A673 (cell line): ENCODE measurements around the gene MRPS14. TPM values are rescaled to one million over a fixed set of nuclear protein-coding genes. Genes with fewer than 3 reads are reported as not detected.

Experiments used
- BruUV-seq: library from RNA; stranded (reverse); fragments of 400-500 nt; replicated peaks from 2 replicates; lab custom pipeline; 2021; lab: Mats Ljungman, UMichigan
- CTCF ChIA-PET: fragments of 300-600 bp; sonication (Branson Sonifier 250); formaldehyde crosslinking; loops from one replicate; lab custom pipeline; 2022; ENCODE audit warnings: antibody characterized with exemption; lab: Charles Lee
- POLR2A ChIA-PET: fragments of 300-600 bp; sonication (Branson Sonifier 250); formaldehyde crosslinking; loops from one replicate; lab custom pipeline; 2022; ENCODE audit warnings: antibody characterized with exemption; ENCODE audit not compliant: low non-redundant PET; lab: Charles Lee
- DNase-seq: peaks from one replicate; pipeline ENCODE4 v3.0.0-alpha.2; 2015; ENCODE audit warnings: low spot score
- H3K27ac ChIP-seq: fragments of 200-600 bp; sonication (generic); 2 replicates; pipeline ENCODE4 v1.5.1; 2016; ENCODE audit warnings: mixed run types, low read depth, mild to moderate bottlenecking, mixed read lengths, antibody characterized with exemption, low read length; ENCODE audit not compliant: poor library complexity, severe bottlenecking
- H3K27me3 ChIP-seq: fragments of 200-600 bp; sonication (generic); replicated peaks from 2 replicates; pipeline ENCODE4 v1.6.1; 2017; ENCODE audit warnings: mixed run types, low read depth, mild to moderate bottlenecking, mixed read lengths, antibody characterized with exemption, low read length; ENCODE audit not compliant: insufficient read depth, poor library complexity
- H3K36me3 ChIP-seq: fragments of 200-600 bp; sonication (generic); 2 replicates; pipeline ENCODE4 v1.6.1; 2016; ENCODE audit warnings: mixed run types, mild to moderate bottlenecking, mixed read lengths, antibody characterized with exemption, low read length; ENCODE audit not compliant: insufficient read depth, poor library complexity, severe bottlenecking
- H3K4me1 ChIP-seq: fragments of 200-600 bp; sonication (generic); 2 replicates; pipeline ENCODE4 v1.6.1; 2017; ENCODE audit warnings: mixed run types, mild to moderate bottlenecking, mixed read lengths, antibody characterized with exemption, low read length; ENCODE audit not compliant: insufficient read depth, poor library complexity, severe bottlenecking
- H3K4me3 ChIP-seq: fragments of 200-600 bp; sonication (generic); 2 replicates; pipeline ENCODE4 v1.5.1; 2016; ENCODE audit warnings: low read depth, mixed run types, mild to moderate bottlenecking, mixed read lengths, low read length; ENCODE audit not compliant: poor library complexity, severe bottlenecking
- H3K9me3 ChIP-seq: fragments of 200-600 bp; sonication (generic); 2 replicates; pipeline ENCODE4 v1.6.1; 2016; ENCODE audit warnings: mixed run types, low read depth, mild to moderate bottlenecking, mixed read lengths, antibody characterized with exemption, low read length; ENCODE audit not compliant: poor library complexity, severe bottlenecking
- EZH2 ChIP-seq: fragments of 200-600 bp; sonication (generic); IDR thresholded peaks from 2 replicates; pipeline ENCODE4 v1.6.1; 2017; ENCODE audit warnings: borderline replicate concordance, low read depth, mild to moderate bottlenecking, mixed read lengths, antibody characterized with exemption, low read length; ENCODE audit not compliant: poor library complexity, severe bottlenecking
- intact Hi-C: fragments of 100-400 bp; cut with micrococcal nuclease; formaldehyde crosslinking; loops from one replicate; pipeline ENCODE4 v1.10.0; 2022; ENCODE audit not compliant: unreplicated experiment
- total RNA-seq: library from RNA; stranded (reverse); gene quantifications from 2 replicates; pipeline ENCODE4 v1.2.3, GENCODE V29; 2021
- TF ChIP-seq, protein P1 (sequence below): fragments of 300-800, 200-600 bp; sonication (generic); conservative IDR thresholded peaks from 2 replicates; pipeline ENCODE4 v1.5.1; 2017; ENCODE audit warnings: low read depth, mild to moderate bottlenecking, antibody characterized with exemption, low read length, moderate library complexity, mixed read lengths

MRPS14 gene
- total RNA-seq, 1 experiment from 2014 or later = 40.1 TPM

DNA sequence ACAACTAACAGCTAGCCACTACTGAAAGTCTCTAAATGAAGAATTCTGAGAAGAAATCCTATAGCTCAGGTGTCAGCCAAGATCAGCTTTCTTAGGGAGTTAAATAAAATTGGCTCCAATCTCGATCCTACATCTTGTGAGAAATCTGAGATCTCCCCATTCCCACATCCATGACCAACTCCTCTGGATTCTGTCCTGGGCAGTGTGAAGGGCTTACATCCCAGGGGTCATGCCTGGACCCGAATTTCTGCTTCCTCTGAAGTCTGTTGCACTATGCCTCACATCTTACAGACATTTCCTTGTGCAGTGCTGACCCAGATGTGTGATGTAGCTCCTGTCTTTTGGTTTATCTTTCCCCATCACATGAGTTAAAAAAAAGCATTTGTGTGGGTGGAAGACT, 39.6 kb upstream of the MRPS14 start:
- H3K36me3 ChIP-seq = no peaks in the 10 kb centered on the region
- H3K27me3 ChIP-seq = peaks cover 3% of the 10 kb centered on the region
- CTCF ChIA-PET = no interaction called here
- DNase-seq = no peak
- BruUV-seq = no TSS peak
- TF ChIP-seq, protein P1, sequence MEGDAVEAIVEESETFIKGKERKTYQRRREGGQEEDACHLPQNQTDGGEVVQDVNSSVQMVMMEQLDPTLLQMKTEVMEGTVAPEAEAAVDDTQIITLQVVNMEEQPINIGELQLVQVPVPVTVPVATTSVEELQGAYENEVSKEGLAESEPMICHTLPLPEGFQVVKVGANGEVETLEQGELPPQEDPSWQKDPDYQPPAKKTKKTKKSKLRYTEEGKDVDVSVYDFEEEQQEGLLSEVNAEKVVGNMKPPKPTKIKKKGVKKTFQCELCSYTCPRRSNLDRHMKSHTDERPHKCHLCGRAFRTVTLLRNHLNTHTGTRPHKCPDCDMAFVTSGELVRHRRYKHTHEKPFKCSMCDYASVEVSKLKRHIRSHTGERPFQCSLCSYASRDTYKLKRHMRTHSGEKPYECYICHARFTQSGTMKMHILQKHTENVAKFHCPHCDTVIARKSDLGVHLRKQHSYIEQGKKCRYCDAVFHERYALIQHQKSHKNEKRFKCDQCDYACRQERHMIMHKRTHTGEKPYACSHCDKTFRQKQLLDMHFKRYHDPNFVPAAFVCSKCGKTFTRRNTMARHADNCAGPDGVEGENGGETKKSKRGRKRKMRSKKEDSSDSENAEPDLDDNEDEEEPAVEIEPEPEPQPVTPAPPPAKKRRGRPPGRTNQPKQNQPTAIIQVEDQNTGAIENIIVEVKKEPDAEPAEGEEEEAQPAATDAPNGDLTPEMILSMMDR = no peak
- TF ChIP-seq EZH2 = no peak
- POLR2A ChIA-PET = no interaction called here
- intact Hi-C loops = no loop called here
- no peaks in the 10 kb centered on the region for H3K9me3 ChIP-seq
- H3K27ac ChIP-seq = no peak overlapping the region
- no peaks in the 10 kb centered on the region for H3K4me1 ChIP-seq
- H3K4me3 ChIP-seq = no peak overlapping the region

- ChIA-PET CTCF (interaction anchor here (0.6 kb wide), 1 partner anchor 311 kb away, joined by 5 read pairs; no protein-coding TSS in a partner anchor), POLR2A (no interaction called here)
- Histone ChIP-seq H3K36me3 (no peaks in the 10 kb centered on the region), H3K4me1 (no peaks in the 10 kb centered on the region), H3K27ac (no peak overlapping the region), H3K27me3 (peaks cover 3% of the 10 kb centered on the region), H3K4me3 (no peak overlapping the region), H3K9me3 (no peaks in the 10 kb centered on the region)
- no peak for TF ChIP-seq EZH2
- TF ChIP-seq, protein P1 = no peak
- BruUV-seq = no TSS peak
- intact Hi-C loops = no loop called here
- DNase-seq = no peak
Measured at GRCh38 chr1:175062339-175062738, 39.1 kb upstream of the MRPS14 start.

- no peak overlapping the region for H3K4me3 ChIP-seq
- no peaks in the 10 kb centered on the region for H3K9me3 ChIP-seq
- intact Hi-C loops = loop anchor here (5.0 kb wide), 1 partner anchor 893 kb away; no protein-coding TSS in a partner anchor
- H3K27ac ChIP-seq = no peak overlapping the region
- POLR2A ChIA-PET = no interaction called here
- no peaks in the 10 kb centered on the region for H3K4me1 ChIP-seq
- CTCF ChIA-PET = no interaction called here
- BruUV-seq = no TSS peak
- peaks cover under 1% of the 10 kb centered on the region for H3K27me3 ChIP-seq
- no peaks in the 10 kb centered on the region for H3K36me3 ChIP-seq
- TF ChIP-seq EZH2 = no peak
- TF ChIP-seq, protein P1 = no peak
- no peak for DNase-seq
Measured at GRCh38 chr1:175054736-175055135, 31.5 kb upstream of the MRPS14 start.
